Lower lobe of right lung (tissue), 2 donors: Measurements from ENCODE around the gene SCTR. TPM values are rescaled to one million over a fixed set of nuclear protein-coding genes. Genes with fewer than 3 reads are reported as not detected.

ENCODE experiments used
- ATAC-seq, 2 donors: fragments of 200-7000 bp; cut with Tn5 transposase; one replicate each; pipeline ENCODE4 v1.9.1; 2020 to 2022; ENCODE audit warnings: mild to moderate bottlenecking in 2 of 2, moderate library complexity in 2 of 2
- DNase-seq: peaks from one replicate; pipeline ENCODE4 v3.0.0-alpha.2; 2020
- H3K27ac ChIP-seq: fragments of 200-600 bp; one replicate; pipeline ENCODE4 v1.8.0; 2022
- H3K27me3 ChIP-seq: fragments of 200-600 bp; one replicate; pipeline ENCODE4 v1.8.0; 2022; ENCODE audit warnings: low read depth
- H3K36me3 ChIP-seq: fragments of 200-600 bp; one replicate; pipeline ENCODE4 v1.8.0; 2022; ENCODE audit warnings: mild to moderate bottlenecking
- H3K4me1 ChIP-seq: fragments of 200-600 bp; one replicate; pipeline ENCODE4 v1.8.0; 2022
- H3K4me3 ChIP-seq: fragments of 200-600 bp; one replicate; pipeline ENCODE4 v1.8.0; 2022; ENCODE audit warnings: mild to moderate bottlenecking
- H3K9me3 ChIP-seq: fragments of 200-600 bp; one replicate; pipeline ENCODE4 v1.8.0; 2022
- CTCF ChIP-seq: fragments of 200-600 bp; IDR thresholded peaks from one replicate; pipeline ENCODE4 v1.8.0; 2022; ENCODE audit warnings: antibody characterized with exemption, mild to moderate bottlenecking
- intact Hi-C: fragments of 100-400 bp; cut with DNase I; formaldehyde crosslinking; loops from one replicate; pipeline ENCODE4 v1.11.0; 2022
- total RNA-seq: library from RNA; stranded (reverse); fragmentation: NEBNext Ultra II Directional; extraction: Animal tissue kit (Norgen Biotek cat#: 25700); gene quantifications from one replicate; pipeline ENCODE4 v1.2.1, GENCODE V29; 2021
- donor health status: DM: no; HTN: yes; CAD: no; lungs with severe emphysema.

The SCTR gene
- total RNA-seq, 1 donor from 2014 or later: 13.2 TPM

- DNase-seq (no peak), ATAC-seq (no peak)
- H3K4me1 ChIP-seq: peaks cover 15% of the 10 kb centered on the region
- no peak overlapping the region for H3K27ac ChIP-seq
- TF ChIP-seq CTCF: no peak
- H3K27me3 ChIP-seq: no peaks in the 10 kb centered on the region
- H3K9me3 ChIP-seq: no peaks in the 10 kb centered on the region
- intact Hi-C loops: no loop called here
- H3K4me3 ChIP-seq: no peak overlapping the region
- no peaks in the 10 kb centered on the region for H3K36me3 ChIP-seq
Observed at GRCh38 chr2:119550856-119551255, 26.6 kb upstream of the SCTR start.

- Histone ChIP-seq H3K4me1 (peaks cover 18% of the 10 kb centered on the region), H3K27ac (no peak overlapping the region), H3K4me3 (no peak overlapping the region), H3K27me3 (no peaks in the 10 kb centered on the region), H3K9me3 (no peaks in the 10 kb centered on the region), H3K36me3 (no peaks in the 10 kb centered on the region)
- DNase-seq (no peak), ATAC-seq (no peak)
- intact Hi-C loops: no loop called here
- TF ChIP-seq CTCF: no peak
Observed at GRCh38 chr2:119550346-119550745, 26.1 kb upstream of the SCTR start.

- H3K9me3 ChIP-seq: no peaks in the 10 kb centered on the region
- no peaks in the 10 kb centered on the region for H3K27me3 ChIP-seq
- no peak for ATAC-seq
- no peak overlapping the region for H3K4me3 ChIP-seq
- no peak for TF ChIP-seq CTCF
- intact Hi-C loops: no loop called here
- DNase-seq: no peak
- no peaks in the 10 kb centered on the region for H3K36me3 ChIP-seq
- no peak overlapping the region for H3K27ac ChIP-seq
- peaks cover 20% of the 10 kb centered on the region for H3K4me1 ChIP-seq
Observed at GRCh38 chr2:119549241-119549640, 25.0 kb upstream of the SCTR start.

- H3K27ac ChIP-seq: no peak overlapping the region
- intact Hi-C loops: no loop called here
- H3K4me3 ChIP-seq: no peak overlapping the region
- no peak for TF ChIP-seq CTCF
- ATAC-seq (no peak), DNase-seq (no peak)
- H3K9me3 ChIP-seq: no peaks in the 10 kb centered on the region
- H3K4me1 ChIP-seq: peaks cover 23% of the 10 kb centered on the region
- no peaks in the 10 kb centered on the region for H3K27me3 ChIP-seq
- H3K36me3 ChIP-seq: no peaks in the 10 kb centered on the region
Observed at GRCh38 chr2:119548516-119549120, 24.3 kb upstream of the SCTR start.

GRCh38 chr2:119546447-119546767 is 22.1 kb upstream of the SCTR start:
- ATAC-seq (no peak), DNase-seq (no peak)
- H3K4me3 ChIP-seq: no peak overlapping the region
- peaks cover 25% of the 10 kb centered on the region for H3K4me1 ChIP-seq
- H3K27me3 ChIP-seq: no peaks in the 10 kb centered on the region
- no peaks in the 10 kb centered on the region for H3K9me3 ChIP-seq
- no peaks in the 10 kb centered on the region for H3K36me3 ChIP-seq
- no peak for TF ChIP-seq CTCF
- intact Hi-C loops: no loop called here
- H3K27ac ChIP-seq: peak overlapping the region; percentile 18
